H9 (cell line): Measurements from ENCODE around the gene MRPL1. TPM values are rescaled to one million over a fixed set of nuclear protein-coding genes. Genes with fewer than 3 reads are reported as not detected.

Source experiments
- DNase-seq: peaks from one replicate; pipeline ENCODE4 v3.0.0-alpha.2; 2017
- H2AFZ ChIP-seq: one replicate; pipeline ENCODE4 v1.6.1; 2013; ENCODE audit warnings: mild to moderate bottlenecking, low read length, control low read depth, moderate library complexity
- H2AK5ac ChIP-seq: 2 replicates; pipeline ENCODE4 v1.6.1; 2013; ENCODE audit warnings: low read length, control low read depth, mixed read lengths; ENCODE audit not compliant: insufficient read length
- H2BK120ac ChIP-seq: one replicate; pipeline ENCODE4 v1.6.1; 2013; ENCODE audit warnings: low read depth, mild to moderate bottlenecking, low read length, control low read depth, inconsistent platforms; ENCODE audit not compliant: poor library complexity, severe bottlenecking
- H2BK12ac ChIP-seq: 2 replicates; pipeline ENCODE4 v1.6.1; 2013; ENCODE audit warnings: low read length, control low read depth, mixed read lengths, low read depth; ENCODE audit not compliant: insufficient read length
- H2BK15ac ChIP-seq: 2 replicates; pipeline ENCODE4 v1.6.1; 2013; ENCODE audit warnings: low read depth, low read length, control low read depth
- H2BK20ac ChIP-seq: one replicate; pipeline ENCODE4 v1.6.1; 2013; ENCODE audit warnings: low read depth, mild to moderate bottlenecking, low read length, control low read depth, inconsistent platforms; ENCODE audit not compliant: poor library complexity, severe bottlenecking
- H2BK5ac ChIP-seq: 2 replicates; pipeline ENCODE4 v1.6.1; 2013; ENCODE audit warnings: low read length, control low read depth, mixed read lengths; ENCODE audit not compliant: insufficient read length
- H3K14ac ChIP-seq: 2 replicates; pipeline ENCODE4 v1.6.1; 2013; ENCODE audit warnings: low read length, control low read depth; ENCODE audit not compliant: insufficient read depth
- H3K18ac ChIP-seq: 2 replicates; pipeline ENCODE4 v1.6.1; 2013; ENCODE audit warnings: low read depth, mild to moderate bottlenecking, mixed read lengths, low read length, control low read depth; ENCODE audit not compliant: insufficient read length
- H3K23ac ChIP-seq: 2 replicates; pipeline ENCODE4 v1.6.1; 2013; ENCODE audit warnings: low read length, control low read depth, mixed read lengths, low read depth; ENCODE audit not compliant: insufficient read length
- H3K23me2 ChIP-seq: 2 replicates; pipeline ENCODE4 v1.6.1; 2013; ENCODE audit warnings: low read depth, mild to moderate bottlenecking, mixed read lengths, low read length, control low read depth; ENCODE audit not compliant: insufficient read length, poor library complexity, severe bottlenecking
- H3K27ac ChIP-seq: 2 replicates; pipeline ENCODE4 v1.5.1; 2013; ENCODE audit warnings: low read length, control low read depth, mixed read lengths, low read depth; ENCODE audit not compliant: insufficient read length
- H3K27me3 ChIP-seq: 2 replicates; pipeline ENCODE4 v1.6.1; 2013; ENCODE audit warnings: low read length, control low read depth, inconsistent platforms; ENCODE audit not compliant: insufficient read depth
- H3K4ac ChIP-seq: 2 replicates; pipeline ENCODE4 v1.6.1; 2013; ENCODE audit warnings: low read depth, mild to moderate bottlenecking, control low read depth, inconsistent platforms, low read length, moderate library complexity
- H3K4me1 ChIP-seq: 2 replicates; pipeline ENCODE4 v1.6.1; 2013; ENCODE audit warnings: low read length, control low read depth, inconsistent platforms; ENCODE audit not compliant: insufficient read depth
- H3K4me2 ChIP-seq: 2 replicates; pipeline ENCODE4 v1.6.1; 2013; ENCODE audit warnings: low read length, control low read depth, mixed read lengths; ENCODE audit not compliant: insufficient read length, insufficient read depth
- H3K56ac ChIP-seq: 2 replicates; pipeline ENCODE4 v1.6.1; 2013; ENCODE audit warnings: low read depth, mild to moderate bottlenecking, mixed read lengths, low read length, control low read depth; ENCODE audit not compliant: insufficient read length
- H3K79me1 ChIP-seq: 2 replicates; pipeline ENCODE4 v1.6.1; 2013; ENCODE audit warnings: low read depth, mild to moderate bottlenecking, moderate library complexity, low read length, control low read depth, inconsistent platforms; ENCODE audit not compliant: insufficient read depth, poor library complexity, severe bottlenecking
- H3K79me2 ChIP-seq: 2 replicates; pipeline ENCODE4 v1.6.1; 2013; ENCODE audit warnings: low read length, control low read depth, inconsistent platforms; ENCODE audit not compliant: insufficient read depth
- H3K9ac ChIP-seq: 2 replicates; pipeline ENCODE4 v1.6.1; 2013; ENCODE audit warnings: low read length, control low read depth, mixed read lengths; ENCODE audit not compliant: insufficient read length; ENCODE audit errors: extremely low read depth
- H3K9me3 ChIP-seq: one replicate; pipeline ENCODE4 v1.6.1; 2013; ENCODE audit warnings: low read depth, low read length, inconsistent platforms; ENCODE audit not compliant: control insufficient read depth
- H3T11ph ChIP-seq: one replicate; pipeline ENCODE4 v1.6.1; 2013; ENCODE audit warnings: mild to moderate bottlenecking, low read length, control low read depth, inconsistent platforms
- H4K20me1 ChIP-seq: one replicate; pipeline ENCODE4 v1.6.1; 2013; ENCODE audit not compliant: control insufficient read depth, insufficient read length, insufficient read depth
- H4K5ac ChIP-seq: 2 replicates; pipeline ENCODE4 v1.6.1; 2013; ENCODE audit warnings: low read depth, mild to moderate bottlenecking, mixed read lengths, low read length, control low read depth; ENCODE audit not compliant: insufficient read length
- H4K8ac ChIP-seq: replicated peaks from 2 replicates; pipeline ENCODE4 v1.6.1; 2013; ENCODE audit warnings: low read length, control low read depth, mixed read lengths, low read depth; ENCODE audit not compliant: insufficient read length
- H4K91ac ChIP-seq: 2 replicates; pipeline ENCODE4 v1.6.1; 2013; ENCODE audit warnings: low read depth, mild to moderate bottlenecking, moderate library complexity, mixed read lengths, low read length, control low read depth; ENCODE audit not compliant: insufficient read length
- H3K27ac Mint-ChIP-seq, 3 experiments: 2 replicates in 2 of 3; 3 replicates in 1 of 3; pipeline ENCODE4 v1.8.0; 2020 to 2021; ENCODE audit warnings: mixed read lengths in 3 of 3, mild to moderate bottlenecking in 1 of 3, moderate library complexity in 1 of 3
- H3K27me3 Mint-ChIP-seq: 2 replicates; pipeline ENCODE4 v1.8.0; 2021; ENCODE audit warnings: low read depth, mild to moderate bottlenecking, moderate library complexity, mixed read lengths
- H3K36me3 Mint-ChIP-seq, 3 experiments: 2 replicates in 2 of 3; 3 replicates in 1 of 3; pipeline ENCODE4 v1.8.0; 2020 to 2021; ENCODE audit warnings: low read depth in 3 of 3, mixed read lengths in 3 of 3; ENCODE audit not compliant: insufficient read depth in 1 of 3
- H3K4me1 Mint-ChIP-seq, 2 experiments: 2 replicates each; pipeline ENCODE4 v1.8.0; 2020; ENCODE audit warnings: mixed read lengths in 2 of 2
- H3K4me3 Mint-ChIP-seq, 2 experiments: 2 replicates in 1 of 2; 3 replicates in 1 of 2; pipeline ENCODE4 v1.8.0; 2020 to 2021; ENCODE audit warnings: mild to moderate bottlenecking in 2 of 2, mixed read lengths in 2 of 2, moderate library complexity in 1 of 2
- H3K9me3 Mint-ChIP-seq, 2 experiments: 2 replicates in 1 of 2; 3 replicates in 1 of 2; pipeline ENCODE4 v1.8.0; 2020; ENCODE audit warnings: mild to moderate bottlenecking in 2 of 2, mixed read lengths in 2 of 2, moderate library complexity in 1 of 2
- WGBS: extraction: QIAGEN DNeasy Blood & Tissue Kit; methylation state at CpG from one replicate; pipeline ENCODE4 v1.1.7; 2013; ENCODE audit warnings: missing lambda C conversion rate, low lambda C conversion rate, mixed read lengths; ENCODE audit not compliant: insufficient read length; ENCODE audit errors: extremely low coverage; 5-methylcytosine and 5-hydroxymethylcytosine counted together
- total RNA-seq: library from RNA; stranded (reverse); gene quantifications from 2 replicates; pipeline ENCODE4 v1.2.1, GENCODE V29; 2021
- TF ChIP-seq, protein P1 (sequence below): fragments of 200-600 bp; sonication (generic); conservative IDR thresholded peaks from 3 replicates; pipeline ENCODE4 v1.8.0; 2021; ENCODE audit warnings: antibody characterized with exemption, mild to moderate bottlenecking

MRPL1 gene
- total RNA-seq, 1 experiment from 2014 or later = 39.0 TPM

DNA sequence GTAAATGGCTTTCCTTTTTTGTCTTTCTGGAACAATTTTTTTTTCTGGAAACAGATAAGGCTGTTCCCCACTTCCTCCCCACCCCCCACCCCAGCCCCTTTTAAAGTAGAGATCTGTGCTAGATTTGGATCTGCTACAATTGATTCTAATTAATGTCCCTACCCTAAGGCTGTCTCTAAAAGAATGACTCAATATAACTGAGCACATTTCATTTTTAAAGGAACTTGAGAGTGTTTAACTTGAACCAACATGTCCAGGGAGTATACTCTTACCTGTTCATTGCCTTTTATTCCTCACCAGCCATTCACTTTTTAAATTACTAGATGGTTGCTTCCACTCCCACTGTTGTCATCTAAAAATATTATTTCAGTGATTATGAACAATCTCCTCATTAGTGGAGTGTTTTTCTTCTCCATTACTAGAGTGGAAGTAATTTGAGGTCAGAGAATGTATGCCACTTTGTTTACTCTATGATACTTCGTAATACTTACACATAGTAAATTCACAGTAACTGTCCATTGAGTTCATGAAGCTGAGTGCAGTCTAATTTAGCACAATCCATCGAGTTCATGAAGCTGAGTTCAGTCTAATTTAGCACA is 29.4 kb upstream of the MRPL1 start:
- Histone ChIP-seq H3K14ac (no peak overlapping the region), H3K9ac (no peak overlapping the region), H2BK12ac (no peak overlapping the region), H3K23ac (no peak overlapping the region), H4K5ac (no peak overlapping the region), H3K9me3 (no peaks in the 10 kb centered on the region), H3T11ph (no peak overlapping the region), H4K8ac (no peak overlapping the region), H2BK15ac (no peak overlapping the region), H2BK20ac (no peak overlapping the region), H3K27me3 (no peaks in the 10 kb centered on the region), H3K4me2 (no peak overlapping the region), H4K20me1 (no peaks in the 10 kb centered on the region), H2BK5ac (no peak overlapping the region), H2BK120ac (no peak overlapping the region), H2AK5ac (no peak overlapping the region), H3K79me2 (no peaks in the 10 kb centered on the region), H3K79me1 (no peaks in the 10 kb centered on the region), H3K23me2 (no peaks in the 10 kb centered on the region), H3K4ac (no peak overlapping the region), H3K56ac (no peak overlapping the region), H4K91ac (no peak overlapping the region), H3K27ac (no peak overlapping the region), H2AFZ (no peak overlapping the region), H3K18ac (no peak overlapping the region), H3K4me1 (no peaks in the 10 kb centered on the region)
- no peaks in the 10 kb centered on the region; the same call in 1 of the 2 replicates for H3K27me3 Mint-ChIP-seq
- TF ChIP-seq, protein P1, sequence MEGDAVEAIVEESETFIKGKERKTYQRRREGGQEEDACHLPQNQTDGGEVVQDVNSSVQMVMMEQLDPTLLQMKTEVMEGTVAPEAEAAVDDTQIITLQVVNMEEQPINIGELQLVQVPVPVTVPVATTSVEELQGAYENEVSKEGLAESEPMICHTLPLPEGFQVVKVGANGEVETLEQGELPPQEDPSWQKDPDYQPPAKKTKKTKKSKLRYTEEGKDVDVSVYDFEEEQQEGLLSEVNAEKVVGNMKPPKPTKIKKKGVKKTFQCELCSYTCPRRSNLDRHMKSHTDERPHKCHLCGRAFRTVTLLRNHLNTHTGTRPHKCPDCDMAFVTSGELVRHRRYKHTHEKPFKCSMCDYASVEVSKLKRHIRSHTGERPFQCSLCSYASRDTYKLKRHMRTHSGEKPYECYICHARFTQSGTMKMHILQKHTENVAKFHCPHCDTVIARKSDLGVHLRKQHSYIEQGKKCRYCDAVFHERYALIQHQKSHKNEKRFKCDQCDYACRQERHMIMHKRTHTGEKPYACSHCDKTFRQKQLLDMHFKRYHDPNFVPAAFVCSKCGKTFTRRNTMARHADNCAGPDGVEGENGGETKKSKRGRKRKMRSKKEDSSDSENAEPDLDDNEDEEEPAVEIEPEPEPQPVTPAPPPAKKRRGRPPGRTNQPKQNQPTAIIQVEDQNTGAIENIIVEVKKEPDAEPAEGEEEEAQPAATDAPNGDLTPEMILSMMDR = no peak
- H3K9me3 Mint-ChIP-seq = no peaks in the 10 kb centered on the region
- no peak overlapping the region for H3K27ac Mint-ChIP-seq
- H3K36me3 Mint-ChIP-seq = no peaks in the 10 kb centered on the region
- no peak overlapping the region for H3K4me3 Mint-ChIP-seq
- DNase-seq = no peak
- H3K4me1 Mint-ChIP-seq = no peaks in the 10 kb centered on the region
- WGBS = no CpG with 5 or more reads among the region's 2 CpGs
